ENCODE measurements around the gene PDGFB. TPM values are rescaled to one million over a fixed set of nuclear protein-coding genes. Genes with fewer than 3 reads are reported as not detected.
A peak's percentile ranks its signal among the peaks of the same experiment; 100 is the strongest.

PDGFB gene
- total RNA-seq (1.7 TPM), polyA plus RNA-seq (1 to 10 TPM in 3 of 4 donors, under 1 TPM in 1; 0.63 to 6.3 (median 4.7) TPM)

DNA sequence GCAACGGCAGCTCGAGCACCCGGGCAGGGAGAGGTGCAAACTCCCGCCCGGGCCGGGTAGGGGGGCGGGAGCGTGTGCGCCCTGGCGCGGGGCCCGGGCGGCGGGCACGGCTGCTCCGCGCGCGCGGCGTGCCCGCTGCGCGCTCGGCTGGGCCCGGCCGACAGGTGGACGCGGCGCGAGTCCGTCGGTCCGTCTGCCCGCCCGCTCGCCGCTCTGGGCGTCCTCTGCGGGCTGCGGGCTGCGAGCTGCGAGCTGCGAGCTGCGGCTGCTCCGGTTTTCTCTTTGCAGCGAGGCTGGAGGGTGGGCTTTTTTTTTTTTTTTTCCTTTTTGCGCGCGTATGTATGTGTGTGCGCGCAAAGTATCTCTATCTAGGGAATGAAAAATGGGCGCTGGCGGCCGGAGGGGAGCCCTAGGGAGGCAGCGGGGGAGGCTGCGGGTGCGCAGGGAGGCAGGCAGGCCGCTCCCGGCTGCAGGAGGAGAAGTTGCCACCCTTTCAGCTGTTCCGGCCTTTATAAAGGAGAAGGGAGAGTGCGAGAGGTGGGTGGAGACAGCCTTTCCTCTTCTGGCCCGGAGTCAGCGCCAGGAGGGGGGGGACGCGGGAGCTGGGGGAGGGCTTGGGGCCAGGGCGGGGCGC is at the start of gene PDGFB:
PDGFB (minus strand) TSS at position 487 of the 634 bp plus-strand sequence. CDS start 1,019 bp downstream, outside the sequence.
- ATAC-seq (ENCODE audit: low read depth in 2 of 2), result no peak
- no peak for DNase-seq
- H3K36me3 ChIP-seq (ENCODE audit: control insufficient read depth, insufficient read depth, low read length), result no peaks in the 10 kb centered on the region
- Mint-ChIP-seq H3K36me3 (no peaks in the 10 kb centered on the region), H3K9me3 (peaks cover 0 to 2% (median 0%) of the 10 kb centered on the region in 7 donors), H3K27me3 (peaks cover 47% of the 10 kb centered on the region), H3K4me3 (peak within 1 kb of the TSS; percentile 52 to 93 (median 81)), H3K27ac (peak within 1 kb of the TSS; percentile 77 to 85 (median 80)), H3K4me1 (peaks cover 0 to 49% (median 11%) of the 10 kb centered on the region in 4 donors)
- no peak within 1 kb of the TSS for H3K27ac ChIP-seq (ENCODE audit: insufficient read depth, low read length, poor library complexity, severe bottlenecking)
- H3K4me1 ChIP-seq (ENCODE audit: control insufficient read depth, insufficient read depth, low read length, poor library complexity, severe bottlenecking), result peaks cover 38% of the 10 kb centered on the region
- no peak within 1 kb of the TSS for H3K4me3 ChIP-seq (ENCODE audit: low read depth, low read length)
- no peaks in the 10 kb centered on the region for H3K9me3 ChIP-seq (ENCODE audit: control insufficient read depth in 2 of 2, low read length in 2 of 2)
- H3K27me3 ChIP-seq (ENCODE audit: control insufficient read depth, insufficient read depth, low read length), result peaks cover 9% of the 10 kb centered on the region

DNA sequence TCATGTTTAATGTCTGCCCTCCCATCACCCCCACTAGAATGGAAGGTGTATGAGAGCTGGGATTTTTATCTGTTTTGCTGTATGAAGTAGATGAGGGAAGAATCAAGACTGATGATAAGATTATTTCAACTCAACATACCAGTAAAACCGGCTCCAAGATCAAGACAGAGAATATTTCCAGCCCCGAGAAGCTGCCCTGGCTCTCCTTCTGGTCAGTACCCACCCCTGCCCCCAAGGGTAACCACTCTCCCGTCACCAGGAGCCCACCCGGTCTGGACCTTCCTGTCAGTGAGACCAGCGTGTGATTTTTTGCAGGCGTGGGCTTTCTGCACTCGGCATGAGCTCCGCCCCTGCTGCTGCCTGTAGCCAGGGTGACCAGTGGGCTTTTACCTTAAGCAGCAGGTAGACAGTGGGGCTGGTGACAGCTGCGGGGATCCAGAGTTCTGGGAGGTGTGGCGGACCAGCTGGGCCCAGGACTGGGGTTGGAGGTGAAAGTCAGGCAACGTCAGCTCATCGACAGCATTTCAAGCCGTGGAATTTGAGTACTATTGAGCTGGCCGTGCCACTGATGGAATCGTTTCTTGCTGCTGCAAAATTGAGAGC is 49.1 kb upstream of the PDGFB start:
- Mint-ChIP-seq H3K9me3 (peaks cover 0 to 1% (median 0%) of the 10 kb centered on the region in 7 donors), H3K4me1 (peaks cover 0 to 2% (median 0%) of the 10 kb centered on the region in 4 donors), H3K4me3 (no peak overlapping the region), H3K36me3 (no peaks in the 10 kb centered on the region), H3K27ac (no peak overlapping the region), H3K27me3 (peaks cover 7% of the 10 kb centered on the region)
- no peak for DNase-seq
- ATAC-seq (ENCODE audit: low read depth in 2 of 2), result no peak
- H3K9me3 ChIP-seq (ENCODE audit: control insufficient read depth in 2 of 2, low read length in 2 of 2), result no peaks in the 10 kb centered on the region
- no peaks in the 10 kb centered on the region for H3K36me3 ChIP-seq (ENCODE audit: control insufficient read depth, insufficient read depth, low read length)
- H3K4me1 ChIP-seq (ENCODE audit: control insufficient read depth, insufficient read depth, low read length, poor library complexity, severe bottlenecking), result no peaks in the 10 kb centered on the region
- H3K27ac ChIP-seq (ENCODE audit: insufficient read depth, low read length, poor library complexity, severe bottlenecking), result no peak overlapping the region
- H3K27me3 ChIP-seq (ENCODE audit: control insufficient read depth, insufficient read depth, low read length), result no peaks in the 10 kb centered on the region
- H3K4me3 ChIP-seq (ENCODE audit: low read depth, low read length), result no peak overlapping the region

DNA sequence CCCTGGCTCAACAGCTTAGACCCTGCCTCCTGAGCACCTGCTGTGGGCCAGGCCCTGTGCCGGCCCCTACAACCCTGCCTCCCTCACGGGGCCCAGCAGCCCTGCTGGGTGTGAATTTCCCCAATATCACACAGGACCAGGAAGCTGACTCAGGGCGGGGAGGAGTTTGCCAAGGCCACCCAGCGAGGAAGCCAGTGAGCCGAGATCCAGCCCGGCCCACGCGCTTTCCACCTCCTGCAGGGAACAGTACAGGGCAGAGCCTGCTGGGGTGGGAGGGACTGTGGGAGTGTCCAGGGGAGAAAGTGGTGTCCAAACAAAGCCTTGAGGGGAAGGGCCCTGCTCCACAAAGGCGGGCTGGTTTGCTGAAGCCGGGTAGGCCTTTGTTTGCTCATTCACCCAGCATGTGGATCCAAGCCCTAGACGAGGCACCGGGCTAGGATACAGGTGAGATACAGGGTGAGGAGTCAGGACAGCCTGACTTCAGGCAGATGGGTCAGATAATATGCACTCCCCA is 47.8 kb upstream of the PDGFB start:
- Mint-ChIP-seq H3K36me3 (no peaks in the 10 kb centered on the region), H3K9me3 (peaks cover 0 to 1% (median 0%) of the 10 kb centered on the region in 7 donors), H3K4me3 (peak overlapping the region in 1 of 4 donors; percentile 43), H3K27ac (no peak overlapping the region), H3K4me1 (peaks cover 0 to 2% (median 0%) of the 10 kb centered on the region in 4 donors), H3K27me3 (no peaks in the 10 kb centered on the region)
- Histone ChIP-seq H3K4me3 (ENCODE audit: low read depth, low read length) (no peak overlapping the region), H3K27me3 (ENCODE audit: control insufficient read depth, insufficient read depth, low read length) (no peaks in the 10 kb centered on the region), H3K9me3 (ENCODE audit: control insufficient read depth in 2 of 2, low read length in 2 of 2) (no peaks in the 10 kb centered on the region), H3K36me3 (ENCODE audit: control insufficient read depth, insufficient read depth, low read length) (no peaks in the 10 kb centered on the region), H3K27ac (ENCODE audit: insufficient read depth, low read length, poor library complexity, severe bottlenecking) (no peak overlapping the region), H3K4me1 (ENCODE audit: control insufficient read depth, insufficient read depth, low read length, poor library complexity, severe bottlenecking) (no peaks in the 10 kb centered on the region)
- ATAC-seq (ENCODE audit: low read depth in 2 of 2), result peak; percentile 19 to 31
- no peak for DNase-seq

DNA sequence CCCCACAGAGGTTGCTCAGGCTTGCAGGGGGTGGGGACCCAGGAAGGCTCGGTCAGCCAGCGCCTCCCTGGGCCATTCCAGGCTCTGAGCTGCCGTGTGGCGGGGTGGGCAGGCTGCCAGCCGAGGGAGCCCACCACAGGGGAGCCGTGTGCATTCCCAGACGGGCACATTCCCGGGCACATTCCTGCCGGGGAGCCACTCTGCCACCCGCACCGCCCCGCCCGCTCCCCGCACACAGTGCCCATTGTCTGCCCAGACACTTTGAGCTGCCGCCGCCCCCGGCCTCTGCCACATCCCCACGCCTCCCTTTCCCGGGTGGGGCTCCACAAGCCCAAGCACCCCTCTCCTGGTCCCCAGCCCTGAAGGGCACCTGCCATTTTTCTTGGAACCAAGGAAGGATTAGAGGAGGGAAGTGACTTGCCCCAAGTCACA is 47.3 kb upstream of the PDGFB start:
- H3K27ac Mint-ChIP-seq, result no peak overlapping the region
- Histone ChIP-seq H3K27me3 (ENCODE audit: control insufficient read depth, insufficient read depth, low read length) (no peaks in the 10 kb centered on the region), H3K36me3 (ENCODE audit: control insufficient read depth, insufficient read depth, low read length) (no peaks in the 10 kb centered on the region), H3K4me3 (ENCODE audit: low read depth, low read length) (no peak overlapping the region), H3K9me3 (ENCODE audit: control insufficient read depth in 2 of 2, low read length in 2 of 2) (no peaks in the 10 kb centered on the region), H3K4me1 (ENCODE audit: control insufficient read depth, insufficient read depth, low read length, poor library complexity, severe bottlenecking) (no peaks in the 10 kb centered on the region), H3K27ac (ENCODE audit: insufficient read depth, low read length, poor library complexity, severe bottlenecking) (no peak overlapping the region)
- H3K27me3 Mint-ChIP-seq, result no peaks in the 10 kb centered on the region
- H3K4me3 Mint-ChIP-seq, result no peak overlapping the region
- H3K4me1 Mint-ChIP-seq, result peaks cover 0 to 3% (median under 1%) of the 10 kb centered on the region in 4 donors
- ATAC-seq (ENCODE audit: low read depth in 2 of 2), result no peak
- no peak for DNase-seq
- no peaks in the 10 kb centered on the region for H3K36me3 Mint-ChIP-seq
- H3K9me3 Mint-ChIP-seq, result peaks cover 0 to 1% (median 0%) of the 10 kb centered on the region in 7 donors

DNA sequence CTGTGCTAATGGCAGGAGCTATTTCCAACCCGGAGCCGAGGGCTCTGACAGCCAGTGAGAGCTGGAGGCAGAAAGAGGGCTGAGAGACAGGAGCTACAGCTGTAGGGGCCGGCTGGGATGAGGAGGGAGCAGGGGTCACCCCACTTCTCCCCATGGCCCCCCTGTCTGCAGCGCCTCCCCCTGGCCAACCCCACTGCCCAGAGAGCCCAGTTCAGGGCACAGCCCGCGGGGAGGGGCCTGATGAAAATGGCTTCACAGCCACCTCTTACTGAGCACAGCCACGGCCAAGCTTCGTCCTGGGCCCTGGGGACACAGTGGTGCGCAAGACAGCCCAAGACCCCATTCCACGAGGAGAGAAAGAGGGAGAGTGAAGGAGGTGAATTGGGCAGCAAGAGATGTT is 46.7 kb upstream of the PDGFB start:
- Histone ChIP-seq H3K36me3 (ENCODE audit: control insufficient read depth, insufficient read depth, low read length) (no peaks in the 10 kb centered on the region), H3K4me1 (ENCODE audit: control insufficient read depth, insufficient read depth, low read length, poor library complexity, severe bottlenecking) (no peaks in the 10 kb centered on the region), H3K27me3 (ENCODE audit: control insufficient read depth, insufficient read depth, low read length) (no peaks in the 10 kb centered on the region), H3K27ac (ENCODE audit: insufficient read depth, low read length, poor library complexity, severe bottlenecking) (no peak overlapping the region), H3K4me3 (ENCODE audit: low read depth, low read length) (no peak overlapping the region), H3K9me3 (ENCODE audit: control insufficient read depth in 2 of 2, low read length in 2 of 2) (no peaks in the 10 kb centered on the region)
- Mint-ChIP-seq H3K27ac (no peak overlapping the region), H3K9me3 (peaks cover 0 to 1% (median 0%) of the 10 kb centered on the region in 7 donors), H3K4me3 (no peak overlapping the region), H3K27me3 (peaks cover 5% of the 10 kb centered on the region), H3K4me1 (peaks cover 0 to 4% (median 2%) of the 10 kb centered on the region in 4 donors), H3K36me3 (no peaks in the 10 kb centered on the region)
- ATAC-seq (ENCODE audit: low read depth in 2 of 2) (no peak), DNase-seq (no peak)

DNA sequence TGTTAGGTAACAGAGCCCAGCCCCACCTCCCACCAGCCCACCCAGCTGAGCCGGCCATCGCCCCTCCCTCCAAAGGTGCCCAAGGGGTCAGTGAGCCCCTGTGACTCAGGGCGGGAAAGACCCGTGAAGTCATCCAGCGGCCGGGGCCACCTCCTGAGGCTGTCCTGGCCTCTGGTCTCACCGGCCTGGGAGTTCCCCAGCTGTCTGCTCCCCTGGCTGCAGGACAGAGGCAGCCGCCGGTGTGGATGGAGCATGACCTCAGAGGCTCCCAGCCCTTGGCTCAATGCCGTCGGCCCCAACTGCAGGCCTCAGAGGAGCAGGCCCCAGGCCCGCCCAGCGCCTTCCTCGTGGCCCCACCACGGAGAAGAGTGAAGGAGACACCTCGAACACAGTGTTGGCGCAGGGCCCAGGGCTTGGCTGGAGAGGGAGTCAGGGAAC is 46.0 kb upstream of the PDGFB start:
- no peak for DNase-seq
- Histone ChIP-seq H3K36me3 (ENCODE audit: control insufficient read depth, insufficient read depth, low read length) (no peaks in the 10 kb centered on the region), H3K27ac (ENCODE audit: insufficient read depth, low read length, poor library complexity, severe bottlenecking) (no peak overlapping the region), H3K4me1 (ENCODE audit: control insufficient read depth, insufficient read depth, low read length, poor library complexity, severe bottlenecking) (no peaks in the 10 kb centered on the region), H3K9me3 (ENCODE audit: control insufficient read depth in 2 of 2, low read length in 2 of 2) (no peaks in the 10 kb centered on the region), H3K27me3 (ENCODE audit: control insufficient read depth, insufficient read depth, low read length) (no peaks in the 10 kb centered on the region), H3K4me3 (ENCODE audit: low read depth, low read length) (no peak overlapping the region)
- Mint-ChIP-seq H3K36me3 (no peaks in the 10 kb centered on the region), H3K9me3 (peaks cover 0 to 2% (median 0%) of the 10 kb centered on the region in 7 donors), H3K4me3 (no peak overlapping the region), H3K27ac (no peak overlapping the region), H3K4me1 (peaks cover 0 to 4% (median 2%) of the 10 kb centered on the region in 4 donors), H3K27me3 (peaks cover 5% of the 10 kb centered on the region)
- no peak for ATAC-seq (ENCODE audit: low read depth in 2 of 2)

DNA sequence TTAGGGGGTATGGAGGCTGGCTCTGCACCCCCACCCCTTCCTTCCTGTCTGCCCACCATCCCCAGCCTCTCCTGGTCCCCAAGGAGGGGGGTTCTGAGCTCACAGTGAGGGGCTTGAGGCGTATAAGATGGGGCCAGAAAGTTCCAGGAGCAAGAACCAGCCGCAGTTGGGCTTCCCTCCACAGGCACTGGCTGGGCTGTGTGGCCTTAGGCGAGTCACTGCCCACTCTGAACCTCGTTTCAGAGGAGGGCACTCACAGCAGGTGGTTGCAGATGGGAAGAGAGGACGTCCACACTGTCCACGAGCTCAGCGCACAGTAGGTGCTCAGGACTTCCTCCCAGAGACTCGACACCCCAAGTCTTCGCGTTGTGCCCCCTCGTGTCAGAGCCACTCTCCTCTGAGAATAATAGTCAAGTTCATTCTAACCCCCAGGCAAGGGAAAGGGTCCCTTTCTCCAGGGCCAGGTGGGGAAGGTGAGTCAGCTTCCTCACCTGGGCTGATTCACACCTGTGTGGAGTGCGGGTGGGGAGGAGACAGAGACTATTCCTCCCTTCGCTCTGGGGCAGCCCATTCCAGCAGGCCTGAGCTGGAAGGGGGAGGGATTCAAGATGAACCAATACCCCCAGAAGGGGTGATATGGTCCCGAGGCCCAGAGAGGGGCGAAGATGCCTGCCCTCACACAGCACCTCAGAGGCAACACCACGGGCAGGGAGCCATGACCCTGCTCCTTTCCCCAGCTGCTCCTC is 45.4 kb upstream of the PDGFB start:
- Histone ChIP-seq H3K27ac (ENCODE audit: insufficient read depth, low read length, poor library complexity, severe bottlenecking) (no peak overlapping the region), H3K4me1 (ENCODE audit: control insufficient read depth, insufficient read depth, low read length, poor library complexity, severe bottlenecking) (no peaks in the 10 kb centered on the region), H3K36me3 (ENCODE audit: control insufficient read depth, insufficient read depth, low read length) (no peaks in the 10 kb centered on the region), H3K27me3 (ENCODE audit: control insufficient read depth, insufficient read depth, low read length) (no peaks in the 10 kb centered on the region), H3K9me3 (ENCODE audit: control insufficient read depth in 2 of 2, low read length in 2 of 2) (peaks cover 0 to 1% of the 10 kb centered on the region in 2 experiments), H3K4me3 (ENCODE audit: low read depth, low read length) (no peak overlapping the region)
- no peak for ATAC-seq (ENCODE audit: low read depth in 2 of 2)
- Mint-ChIP-seq H3K27me3 (peaks cover 5% of the 10 kb centered on the region), H3K4me3 (no peak overlapping the region), H3K36me3 (no peaks in the 10 kb centered on the region), H3K27ac (no peak overlapping the region), H3K4me1 (peaks cover 0 to 4% (median 2%) of the 10 kb centered on the region in 4 donors), H3K9me3 (peaks cover 0 to 2% (median 0%) of the 10 kb centered on the region in 7 donors)
- DNase-seq, result no peak

Measured in CD4-positive, CD25-positive, alpha-beta regulatory T cell (primary cell).